Stomach (tissue), 9 donors: Measurements from ENCODE around the gene CBX2. TPM values are rescaled to one million over a fixed set of nuclear protein-coding genes. Genes with fewer than 3 reads are reported as not detected.

Experiments used
- DNase-seq, 2 donors: peaks; one replicate each; pipeline versions ENCODE4 v3.0.0 to v3.0.0-alpha.2; 2013 to 2019
- H3K27ac ChIP-seq, 5 donors: fragments of 200-600 bp in 4 of 5; sonication (generic) in 4 of 5; one replicate each; pipeline ENCODE4 v1.5.1; 2013 to 2019; ENCODE audit warnings: mild to moderate bottlenecking in 1 of 5, moderate library complexity in 1 of 5
- H3K27me3 ChIP-seq, 3 donors: fragments of 200-600 bp; sonication (generic); one replicate each; pipeline ENCODE4 v1.5.1; 2017 to 2019; ENCODE audit warnings: mixed run types in 1 of 3
- H3K36me3 ChIP-seq, 4 donors: fragments of 200-600 bp; sonication (generic); 1 replicate in 3 of 4; 2 replicates in 1 of 4; pipeline ENCODE4 v1.5.1; 2016 to 2019
- H3K4me1 ChIP-seq, 4 donors: fragments of 200-600 bp; sonication (generic); one replicate each; pipeline ENCODE4 v1.5.1; 2016 to 2019
- H3K4me3 ChIP-seq, 4 donors: fragments of 200-600 bp; sonication (generic) in 3 of 4; one replicate each; pipeline ENCODE4 v1.5.1; 2016 to 2019; ENCODE audit warnings: mild to moderate bottlenecking in 1 of 4
- H3K9me3 ChIP-seq, 4 donors: fragments of 200-600 bp; sonication (generic); one replicate each; pipeline ENCODE4 v1.5.1; 2016 to 2019
- EP300 ChIP-seq: sonication (generic); formaldehyde crosslinking; IDR thresholded peaks from one replicate; pipeline ENCODE4 v1.6.1; 2017; ENCODE audit warnings: antibody characterized with exemption
- POLR2A ChIP-seq, 4 donors: fragments of 450-650 bp; IDR thresholded peaks; one replicate each; pipeline ENCODE4 v1.6.1; 2016; ENCODE audit warnings: antibody characterized with exemption in 4 of 4, control low read depth in 2 of 4, mild to moderate bottlenecking in 1 of 4, moderate library complexity in 1 of 4
- POLR2AphosphoS5 ChIP-seq, 3 donors: sonication (generic); formaldehyde crosslinking; IDR thresholded peaks; one replicate each; pipeline ENCODE4 v1.6.1; 2016; ENCODE audit warnings: antibody characterized with exemption in 3 of 3
- WGBS, 5 donors: extraction: QIAGEN DNeasy Blood & Tissue Kit in 3 of 5; methylation state at CpG; one replicate each; pipeline versions ENCODE4 v1.1.5 to v1.1.7; 2013 to 2018; 5-methylcytosine and 5-hydroxymethylcytosine counted together
- intact Hi-C: fragments of 100-400 bp; cut with DNase I; formaldehyde crosslinking; loops from one replicate; pipeline ENCODE4 v1.15.1; 2023; ENCODE audit warnings: low total_unique reads
- polyA plus RNA-seq, 3 donors: library from polyadenylated mRNA; stranded (reverse); fragments of 200-250 nt; gene quantifications; one replicate each; pipeline ENCODE4 v1.2.3, GENCODE V29; 2013
- total RNA-seq, 5 donors: library from RNA; depleted of rRNA; stranded (reverse); fragments of >200 nt; gene quantifications; one replicate each; pipeline versions ENCODE4 v1.1.0 to v1.2.3, GENCODE V29; 2014 to 2016
- TF ChIP-seq, protein P1 (sequence below), 7 experiments: fragments of 450-650 bp in 4 of 7; fragments of 200-600 bp in 3 of 7; sonication (generic) in 3 of 7; IDR thresholded peaks; one replicate each; pipeline ENCODE4 v1.5.1; 2016 to 2019; ENCODE audit warnings: antibody characterized with exemption in 7 of 7, control low read depth in 2 of 7, mild to moderate bottlenecking in 1 of 7
- donor health status: healthy with polysubstance abuse.
- donor health status: Bipolar disorder and iron deficiency.
- donor health status: healthy.

Gene CBX2
- total and polyA plus RNA-seq, 8 donors, result under 0.01 to 1.3 (median 1.0) TPM; not detected in 3

GRCh38 chr17:79749156-79749815, 28.7 kb upstream of the CBX2 start:
- H3K27ac ChIP-seq, result no peak overlapping the region
- intact Hi-C loops, result no loop called here
- H3K4me3 ChIP-seq, result no peak overlapping the region
- TF ChIP-seq POLR2A (IDR thresholded peaks at IDR 0.05) (no peak), POLR2AphosphoS5 (IDR thresholded peaks at IDR 0.05) (no peak), EP300 (no peak)
- TF ChIP-seq, protein P1, sequence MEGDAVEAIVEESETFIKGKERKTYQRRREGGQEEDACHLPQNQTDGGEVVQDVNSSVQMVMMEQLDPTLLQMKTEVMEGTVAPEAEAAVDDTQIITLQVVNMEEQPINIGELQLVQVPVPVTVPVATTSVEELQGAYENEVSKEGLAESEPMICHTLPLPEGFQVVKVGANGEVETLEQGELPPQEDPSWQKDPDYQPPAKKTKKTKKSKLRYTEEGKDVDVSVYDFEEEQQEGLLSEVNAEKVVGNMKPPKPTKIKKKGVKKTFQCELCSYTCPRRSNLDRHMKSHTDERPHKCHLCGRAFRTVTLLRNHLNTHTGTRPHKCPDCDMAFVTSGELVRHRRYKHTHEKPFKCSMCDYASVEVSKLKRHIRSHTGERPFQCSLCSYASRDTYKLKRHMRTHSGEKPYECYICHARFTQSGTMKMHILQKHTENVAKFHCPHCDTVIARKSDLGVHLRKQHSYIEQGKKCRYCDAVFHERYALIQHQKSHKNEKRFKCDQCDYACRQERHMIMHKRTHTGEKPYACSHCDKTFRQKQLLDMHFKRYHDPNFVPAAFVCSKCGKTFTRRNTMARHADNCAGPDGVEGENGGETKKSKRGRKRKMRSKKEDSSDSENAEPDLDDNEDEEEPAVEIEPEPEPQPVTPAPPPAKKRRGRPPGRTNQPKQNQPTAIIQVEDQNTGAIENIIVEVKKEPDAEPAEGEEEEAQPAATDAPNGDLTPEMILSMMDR (IDR thresholded peaks at IDR 0.05), result no peak
- H3K9me3 ChIP-seq, result no peaks in the 10 kb centered on the region
- H3K4me1 ChIP-seq, result peaks cover 0 to 20% (median 16%) of the 10 kb centered on the region in 4 donors
- H3K27me3 ChIP-seq, result peaks cover 18 to 96% (median 60%) of the 10 kb centered on the region in 3 donors
- no peak for DNase-seq
- H3K36me3 ChIP-seq, result no peaks in the 10 kb centered on the region
- 53 to 84% (median 68%) methylated on average over 3 of the region's 3 CpGs for WGBS, 5 donors

- WGBS, 5 donors, result 49 to 60% (median 52%) methylated on average over 3 of the region's 3 CpGs
- H3K27ac ChIP-seq, result no peak overlapping the region
- H3K4me3 ChIP-seq, result no peak overlapping the region
- H3K9me3 ChIP-seq, result no peaks in the 10 kb centered on the region
- H3K4me1 ChIP-seq, result peaks cover 0 to 20% (median 16%) of the 10 kb centered on the region in 4 donors
- no peaks in the 10 kb centered on the region for H3K36me3 ChIP-seq
- TF ChIP-seq POLR2AphosphoS5 (IDR thresholded peaks at IDR 0.05), result no peak
- no peak for TF ChIP-seq POLR2A (IDR thresholded peaks at IDR 0.05)
- TF ChIP-seq, protein P1 (IDR thresholded peaks at IDR 0.05), result no peak
- no peak for TF ChIP-seq EP300
- no peak for DNase-seq
- intact Hi-C loops, result no loop called here
- H3K27me3 ChIP-seq, result peaks cover 18 to 99% (median 60%) of the 10 kb centered on the region in 3 donors
Measured at GRCh38 chr17:79749958-79750357, 28.0 kb upstream of the CBX2 start.

GRCh38 chr17:79750650-79751545, 27.1 kb upstream of the CBX2 start:
- WGBS, 5 donors, result 64 to 73% (median 70%) methylated on average over 13 of the region's 13 CpGs
- no peak overlapping the region for H3K4me3 ChIP-seq
- TF ChIP-seq EP300 (no peak), POLR2AphosphoS5 (IDR thresholded peaks at IDR 0.05) (no peak), POLR2A (IDR thresholded peaks at IDR 0.05) (no peak)
- TF ChIP-seq, protein P1 (IDR thresholded peaks at IDR 0.05), result no peak

DNA sequence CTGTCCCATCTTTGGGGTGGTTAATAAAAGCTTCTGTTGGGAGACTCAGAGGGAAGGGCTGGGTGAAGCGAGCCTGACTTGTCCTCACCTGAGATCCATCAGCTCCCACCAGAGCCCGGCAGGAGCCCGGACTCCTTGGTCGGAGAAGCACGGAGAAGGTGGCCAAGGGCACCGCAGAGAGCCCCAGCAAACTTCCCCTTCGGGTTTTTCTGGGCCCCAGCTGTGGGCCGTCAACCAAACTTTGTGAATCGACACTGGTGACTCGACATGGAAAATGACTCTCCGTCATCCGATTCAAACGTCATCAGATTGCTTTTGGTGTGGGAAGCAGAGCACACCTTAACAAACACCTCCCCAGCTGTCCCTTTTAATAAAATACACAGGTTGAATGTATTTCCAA, 25.8 kb upstream of the CBX2 start:
- Histone ChIP-seq H3K4me3 (no peak overlapping the region), H3K27ac (no peak overlapping the region), H3K4me1 (peaks cover 0 to 14% (median 11%) of the 10 kb centered on the region in 4 donors), H3K36me3 (no peaks in the 10 kb centered on the region), H3K9me3 (no peaks in the 10 kb centered on the region), H3K27me3 (peaks cover 16 to 100% (median 56%) of the 10 kb centered on the region in 3 donors)
- TF ChIP-seq EP300 (no peak), POLR2A (IDR thresholded peaks at IDR 0.05) (no peak)
- no peak for DNase-seq
- WGBS, 5 donors, result 66 to 70% (median 69%) methylated on average over 13 of the region's 13 CpGs
- intact Hi-C loops, result no loop called here

More at GRCh38 chr17:79750650-79751545, 27.1 kb upstream of the CBX2 start:
- H3K27me3 ChIP-seq, result peaks cover 18 to 99% (median 67%) of the 10 kb centered on the region in 3 donors
- intact Hi-C loops, result no loop called here
- no peak for DNase-seq
- H3K9me3 ChIP-seq, result no peaks in the 10 kb centered on the region
- no peaks in the 10 kb centered on the region for H3K36me3 ChIP-seq
- no peak overlapping the region for H3K27ac ChIP-seq
- peaks cover 0 to 20% (median 16%) of the 10 kb centered on the region in 4 donors for H3K4me1 ChIP-seq
